K562 (cell line): ENCODE measurements around the gene CCDC74B. TPM values are rescaled to one million over a fixed set of nuclear protein-coding genes. Genes with fewer than 3 reads are reported as not detected.
"Not testable (repeated sequence)": the region's sequence is repeated elsewhere in the genome, so short reads cannot be mapped to it uniquely, and the experiment has no call there.

Source experiments
- ATAC-seq: fragments of 200-7000 bp; cut with Tn5 transposase; 3 replicates; pipeline ENCODE4 v1.9.1; 2020; ENCODE audit warnings: moderate library complexity
- BruUV-seq: library from RNA; stranded (reverse); fragments of 400-500 nt; replicated peaks from 2 replicates; lab custom pipeline; 2021; lab: Mats Ljungman, UMichigan
- CTCF ChIA-PET: fragments of 300-600 bp; formaldehyde crosslinking; extraction: SDS; loops from one replicate; lab custom pipeline; 2021; ENCODE audit warnings: low intra/inter-chr PET ratio; lab: Yijun Ruan, JAX
- POLR2A ChIA-PET: fragments of 300-600, 350-650 bp; sonication (Branson Sonifier 250); formaldehyde crosslinking; extraction: SDS; loops from one replicate; lab custom pipeline; 2021; ENCODE audit warnings: antibody characterized with exemption, inconsistent platforms; lab: Yijun Ruan, JAX
- DNase-seq, 4 experiments: peaks; one replicate each; pipeline versions ENCODE4 v3.0.0 to v3.0.0-alpha.2; 2011 to 2018; ENCODE audit warnings: low spot score in 3 of 4, mixed read lengths in 3 of 4; ENCODE audit errors: extremely low read depth in 1 of 4
- FAIRE-seq: peaks from 2 replicates; lab custom pipeline; 2011; peaks lifted over from hg19 to GRCh38; lab: Jason Lieb, UNC
- H2AFZ ChIP-seq: 2 replicates; pipeline ENCODE4 v1.6.0; 2011; ENCODE audit warnings: low read depth, low read length, control low read depth, inconsistent platforms
- H3K27ac ChIP-seq: fragments of 200-600 bp; 3 replicates; pipeline ENCODE4 v1.8.0; 2011; ENCODE audit warnings: low read depth, mild to moderate bottlenecking, control low read depth, inconsistent platforms, low read length, moderate library complexity, mixed read lengths; ENCODE audit errors: extremely low read depth
- H3K27me3 ChIP-seq, 2 experiments: fragments of 300-600 bp in 1 of 2; 2 replicates in 1 of 2; 3 replicates in 1 of 2; pipeline versions ENCODE4 v1.6.0 to v1.8.0; 2011; ENCODE audit warnings: inconsistent platforms in 2 of 2, low read length in 2 of 2, mild to moderate bottlenecking in 1 of 2, mixed read lengths in 1 of 2, moderate library complexity in 1 of 2; ENCODE audit not compliant: control insufficient read depth in 2 of 2, insufficient read depth in 2 of 2
- H3K36me3 ChIP-seq: fragments of 300-600 bp; 3 replicates; pipeline ENCODE4 v1.8.0; 2011; ENCODE audit warnings: mild to moderate bottlenecking, low read length, inconsistent platforms; ENCODE audit not compliant: control insufficient read depth, insufficient read depth
- H3K4me1 ChIP-seq, 2 experiments: fragments of 200-600 bp in 1 of 2; replicated peaks in 1 of 2; 2 replicates in 1 of 2; 3 replicates in 1 of 2; pipeline versions ENCODE4 v1.5.1 to v1.8.0; 2011; ENCODE audit warnings: inconsistent platforms in 2 of 2, low read length in 2 of 2, mild to moderate bottlenecking in 1 of 2, mixed read lengths in 1 of 2, moderate library complexity in 1 of 2; ENCODE audit not compliant: control insufficient read depth in 2 of 2, insufficient read depth in 2 of 2
- H3K4me2 ChIP-seq: 2 replicates; pipeline ENCODE4 v1.6.1; 2011; ENCODE audit warnings: low read length, control low read depth, inconsistent platforms, mixed read lengths; ENCODE audit not compliant: insufficient read depth
- H3K4me3 ChIP-seq: fragments of 200-600 bp; sonication (generic), shearing (Covaris generic); 2 replicates; pipeline ENCODE4 v1.5.1; 2016; ENCODE audit warnings: control low read depth, inconsistent platforms
- H3K79me2 ChIP-seq: fragments of 200-600 bp; 3 replicates; pipeline ENCODE4 v1.8.0; 2011; ENCODE audit warnings: low read length, inconsistent platforms; ENCODE audit not compliant: control insufficient read depth, insufficient read depth
- H3K9ac ChIP-seq, 2 experiments: 2 replicates each; pipeline versions ENCODE4 v1.6.0 to v1.6.1; 2011; ENCODE audit warnings: low read depth in 2 of 2, low read length in 2 of 2, control low read depth in 1 of 2, inconsistent platforms in 1 of 2, mild to moderate bottlenecking in 1 of 2, mixed read lengths in 1 of 2; ENCODE audit not compliant: insufficient read depth in 1 of 2
- H3K9me1 ChIP-seq: one replicate; pipeline ENCODE4 v1.6.0; 2011; ENCODE audit warnings: inconsistent platforms, mild to moderate bottlenecking, low read length, moderate library complexity; ENCODE audit not compliant: control insufficient read depth, insufficient read depth
- H3K9me3 ChIP-seq: replicated peaks from 2 replicates; pipeline ENCODE4 v1.5.1; 2011; ENCODE audit warnings: low read depth, low read length, inconsistent platforms; ENCODE audit not compliant: control insufficient read depth, insufficient read depth
- H4K20me1 ChIP-seq: replicated peaks from 2 replicates; pipeline ENCODE4 v1.6.1; 2011; ENCODE audit warnings: low read length, inconsistent platforms, mixed read lengths; ENCODE audit not compliant: control insufficient read depth, insufficient read depth
- NRF1 ChIP-seq, 2 experiments: fragments of 450-650 bp; IDR thresholded peaks in 1 of 2; conservative IDR thresholded peaks in 1 of 2; 2 replicates each; pipeline ENCODE4 v1.6.1; 2014; ENCODE audit warnings: mild to moderate bottlenecking in 2 of 2
- ZFX ChIP-seq: sonication (generic); formaldehyde crosslinking; IDR thresholded peaks from 2 replicates; pipeline ENCODE4 v1.8.0; 2022; ENCODE audit warnings: mild to moderate bottlenecking, missing genetic modification reagents, moderate library complexity
- WGBS: fragments of 100-300 bp; shearing (Covaris generic); methylation state at CpG from one replicate; pipeline ENCODE4 v1.1.6; 2016; ENCODE audit warnings: low coverage, mixed read lengths; ENCODE audit not compliant: insufficient coverage; ENCODE audit errors: missing lambda C conversion rate; 5-methylcytosine and 5-hydroxymethylcytosine counted together
- in situ Hi-C: fragments of 300-500 bp; cut with MboI; formaldehyde crosslinking; loops from 4 replicates; pipeline ENCODE4 v1.15.0; 2018; ENCODE audit warnings: inconsistent platforms, mixed read lengths
- intact Hi-C: fragments of 100-400 bp; cut with micrococcal nuclease; formaldehyde crosslinking; loops from 2 replicates; pipeline ENCODE4 v1.14.2; 2022
- polyA plus RNA-seq, 8 experiments: library from polyadenylated mRNA; depleted of rRNA in 4 of 8; stranded (reverse) in 5 of 8; unstranded in 3 of 8; fragments of >200 nt; fragmentation: Nextera tagmentation in 2 of 8; fragmentation: Illumina TruSeq in 1 of 8; extraction: Ambion mirVana in 2 of 8; extraction: Trizol in 1 of 8; gene quantifications; 2 replicates each; pipeline versions ENCODE4 v1.2.1 to v1.2.3, GENCODE V29; 2011 to 2014; ENCODE audit warnings: inconsistent platforms in 1 of 8, missing spikeins in 1 of 8
- total RNA-seq, 7 experiments: library from RNA; depleted of rRNA in 6 of 7; stranded (reverse); fragments of >200 nt in 6 of 7; fragmentation: Illumina TruSeq in 2 of 7; extraction: Trizol in 2 of 7; gene quantifications; 2 replicates each; pipeline versions ENCODE4 v1.2.1 to v1.2.3, GENCODE V29; 2011 to 2021; ENCODE audit warnings: low replicate concordance in 1 of 7

CCDC74B gene
- total and polyA plus RNA-seq, 9 of the 15 experiments (the other 6 are each of a cell fraction or from before 2014, with no cell fraction given) = 0.04 to 1.5 (median 0.52) TPM; not detected in 1

DNA sequence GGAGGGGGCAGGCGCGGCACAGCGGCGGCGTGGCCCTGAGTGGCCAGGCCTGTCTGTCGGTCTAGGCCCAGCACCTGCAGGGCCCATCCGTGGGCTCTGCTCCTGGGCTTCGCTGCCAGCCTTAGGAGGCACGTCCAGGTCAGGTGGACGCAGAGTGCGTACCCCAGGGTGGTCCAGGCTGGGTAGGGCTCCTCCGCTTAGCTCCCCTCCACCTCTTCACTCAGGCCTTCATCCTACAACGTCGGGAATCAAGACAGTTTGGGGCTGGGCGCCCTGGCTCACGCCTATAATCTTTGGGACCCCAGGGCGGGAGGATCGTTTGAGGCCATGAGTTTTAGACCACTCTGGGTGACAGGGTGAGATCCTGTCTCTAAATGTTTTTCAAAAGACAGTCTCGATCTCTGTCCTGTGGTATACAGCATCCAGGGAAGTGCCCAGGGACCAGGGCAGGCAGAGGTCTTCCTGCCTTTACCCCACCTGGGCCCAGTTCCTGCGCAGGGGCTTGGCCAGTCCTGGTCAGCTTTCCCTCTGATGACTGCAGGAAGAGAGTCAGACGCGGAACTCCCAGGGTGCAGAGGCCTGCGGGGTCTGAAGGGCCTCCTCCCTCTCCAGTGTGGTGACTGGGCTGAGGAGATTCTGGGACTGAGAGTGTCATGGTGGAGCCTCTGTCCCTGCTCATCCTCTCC is 38.1 kb upstream of the CCDC74B start:
- intact Hi-C loops = loop anchor here (5.0 to 10.0 kb wide), 2 partner anchors 159 to 1302 kb away; partner anchors contain the start of gene IMP4
- CTCF ChIA-PET = interaction anchor here (0.6 to 1.7 kb wide), 2 partner anchors 16 to 150 kb away, joined by 3 to 6 read pairs; no protein-coding TSS in a partner anchor
- H3K9me1 ChIP-seq = not testable (repeated sequence)
- TF ChIP-seq NRF1 (conservative IDR thresholded peaks at IDR 0.05 in 1 of 2, IDR thresholded peaks at IDR 0.05 in 1 of 2) = peak; percentile 55 to 61; a peak in 3 of 4 replicates
- peak; percentile 26; the same call in 1 of the 2 replicates for TF ChIP-seq ZFX (CRISPR knock-in tag)
- TF ChIP-seq, all 486 proteins: peak for 2; not testable (repeated sequence) for 484
- DNase-seq (peak in 1 of 4 experiments; percentile 23), ATAC-seq (peak; percentile 49), FAIRE-seq (peak; percentile 81)
- not testable (repeated sequence) for H2AFZ ChIP-seq, H4K20me1 ChIP-seq, H3K27me3 ChIP-seq, H3K9me3 ChIP-seq, BruUV-seq
- Histone ChIP-seq H3K4me3 (peak overlapping the region; percentile 100), H3K79me2 (peaks cover 67% of the 10 kb centered on the region), H3K4me1 (peaks cover 7 to 47% of the 10 kb centered on the region in 2 experiments; a peak in 4 of 5 replicates), H3K4me2 (peak overlapping the region; percentile 86), H3K27ac (peak overlapping the region; percentile 75), H3K9ac (peak overlapping the region; percentile 84 to 98), H3K36me3 (peaks cover 33% of the 10 kb centered on the region; the same call in 2 of the 3 replicates)
- in situ Hi-C loops = loop anchor here (5.0 kb wide), 1 partner anchor 154 kb away; no protein-coding TSS in a partner anchor
- POLR2A ChIA-PET = interaction anchor here (0.6 to 1.0 kb wide), 2 partner anchors 10 to 151 kb away, joined by 3 to 4 read pairs; no protein-coding TSS in a partner anchor
- 3% methylated on average over 15 of the region's 23 CpGs for WGBS
